Loucy (cell line): Measurements from ENCODE around the gene C20orf173.

Experiments used
- H2AFZ ChIP-seq: fragments of 200-600 bp; sonication (generic); 2 replicates; pipeline ENCODE4 v1.6.0; 2016; ENCODE audit warnings: antibody characterized with exemption, mild to moderate bottlenecking, low read length, moderate library complexity
- H3F3A ChIP-seq: fragments of 200-600 bp; 2 replicates; pipeline ENCODE4 v1.6.0; 2016; ENCODE audit warnings: antibody characterized with exemption, low read depth, mild to moderate bottlenecking
- H3K27me3 ChIP-seq: fragments of 200-600 bp; sonication (generic); 2 replicates; pipeline ENCODE4 v1.6.1; 2014; ENCODE audit warnings: low read length, mild to moderate bottlenecking; ENCODE audit not compliant: insufficient read depth, poor library complexity, severe bottlenecking
- H3K36me3 ChIP-seq: fragments of 200-600 bp; sonication (generic); 2 replicates; pipeline ENCODE4 v1.6.1; 2016; ENCODE audit warnings: low read length; ENCODE audit not compliant: insufficient read depth
- H3K4me1 ChIP-seq: fragments of 200-600 bp; sonication (generic); 2 replicates; pipeline ENCODE4 v1.5.1; 2014; ENCODE audit warnings: low read length, mild to moderate bottlenecking; ENCODE audit not compliant: insufficient read depth, poor library complexity, severe bottlenecking
- H3K4me2 ChIP-seq: fragments of 200-600 bp; sonication (generic); 2 replicates; pipeline ENCODE4 v1.6.0; 2014; ENCODE audit warnings: antibody characterized with exemption, low read length, low read depth, mild to moderate bottlenecking; ENCODE audit not compliant: poor library complexity, severe bottlenecking
- H3K4me3 ChIP-seq: fragments of 200-600 bp; sonication (generic); 2 replicates; pipeline ENCODE4 v1.5.1; 2014; ENCODE audit warnings: low read length, mild to moderate bottlenecking, mixed read lengths; ENCODE audit not compliant: poor library complexity, severe bottlenecking
- H3K79me2 ChIP-seq: fragments of 200-600 bp; sonication (generic); 2 replicates; pipeline ENCODE4 v1.6.1; 2014; ENCODE audit warnings: low read length; ENCODE audit not compliant: insufficient read depth
- H3K9ac ChIP-seq: fragments of 200-600 bp; sonication (generic); 2 replicates; pipeline ENCODE4 v1.6.0; 2014; ENCODE audit warnings: mild to moderate bottlenecking, low read depth, low read length, moderate library complexity; ENCODE audit not compliant: poor library complexity, severe bottlenecking
- H3K9me2 ChIP-seq: fragments of 200-600 bp; sonication (generic); replicated peaks from 2 replicates; pipeline ENCODE4 v1.6.1; 2016; ENCODE audit warnings: low read depth, low read length, mixed read lengths
- H3K9me3 ChIP-seq: fragments of 200-600 bp; sonication (generic); 2 replicates; pipeline ENCODE4 v1.6.1; 2014; ENCODE audit warnings: mild to moderate bottlenecking, antibody characterized with exemption, low read length, low read depth; ENCODE audit not compliant: insufficient read depth
- H4K20me1 ChIP-seq: fragments of 200-600 bp; sonication (generic); 2 replicates; pipeline ENCODE4 v1.6.0; 2014; ENCODE audit warnings: antibody characterized with exemption, low read length, mild to moderate bottlenecking; ENCODE audit not compliant: insufficient read depth, poor library complexity, severe bottlenecking
- CTCF ChIP-seq: fragments of 200-600 bp; sonication (generic); conservative IDR thresholded peaks from 2 replicates; pipeline ENCODE4 v1.5.1; 2014; ENCODE audit warnings: mild to moderate bottlenecking, antibody characterized with exemption, low read length
- EZH2phosphoT487 ChIP-seq: fragments of 200-600 bp; IDR thresholded peaks from 2 replicates; pipeline ENCODE4 v1.6.1; 2018; ENCODE audit warnings: antibody characterized with exemption, mild to moderate bottlenecking, moderate library complexity, borderline replicate concordance

C20orf173 gene

GRCh38 chr20:35561268-35561667 is 31.8 kb upstream of the C20orf173 start:
- H4K20me1 ChIP-seq, result no peaks in the 10 kb centered on the region
- TF ChIP-seq EZH2phosphoT487, result no peak
- TF ChIP-seq CTCF, result peak; percentile 41; the same call in 1 of the 2 replicates
- no peaks in the 10 kb centered on the region for H3K4me1 ChIP-seq
- peaks cover 5% of the 10 kb centered on the region; the same call in 1 of the 2 replicates for H3K36me3 ChIP-seq
- no peaks in the 10 kb centered on the region for H3K9me2 ChIP-seq
- H3K27me3 ChIP-seq, result no peaks in the 10 kb centered on the region
- H2AFZ ChIP-seq, result no peak overlapping the region
- H3K4me3 ChIP-seq, result no peak overlapping the region
- H3K79me2 ChIP-seq, result no peaks in the 10 kb centered on the region
- no peaks in the 10 kb centered on the region for H3F3A ChIP-seq
- H3K9ac ChIP-seq, result no peak overlapping the region
- H3K9me3 ChIP-seq, result no peaks in the 10 kb centered on the region
- no peak overlapping the region for H3K4me2 ChIP-seq

- H3K9me3 ChIP-seq, result no peaks in the 10 kb centered on the region
- no peaks in the 10 kb centered on the region for H3K27me3 ChIP-seq
- H4K20me1 ChIP-seq, result no peaks in the 10 kb centered on the region
- peaks cover 5% of the 10 kb centered on the region; the same call in 1 of the 2 replicates for H3K36me3 ChIP-seq
- H2AFZ ChIP-seq, result no peak overlapping the region
- H3K79me2 ChIP-seq, result no peaks in the 10 kb centered on the region
- H3K4me3 ChIP-seq, result no peak overlapping the region
- TF ChIP-seq CTCF, result no peak
- no peak for TF ChIP-seq EZH2phosphoT487
- H3K4me2 ChIP-seq, result no peak overlapping the region
- H3F3A ChIP-seq, result no peaks in the 10 kb centered on the region
- H3K9me2 ChIP-seq, result no peaks in the 10 kb centered on the region
- no peaks in the 10 kb centered on the region for H3K4me1 ChIP-seq
- H3K9ac ChIP-seq, result no peak overlapping the region
Observed at GRCh38 chr20:35560541-35560940, 31.1 kb upstream of the C20orf173 start.

GRCh38 chr20:35560105-35560511 is 30.7 kb upstream of the C20orf173 start:
- Histone ChIP-seq H3K9me2 (no peaks in the 10 kb centered on the region), H3K27me3 (no peaks in the 10 kb centered on the region), H3K9me3 (no peaks in the 10 kb centered on the region), H3K4me3 (no peak overlapping the region), H2AFZ (no peak overlapping the region), H3K9ac (no peak overlapping the region), H4K20me1 (no peaks in the 10 kb centered on the region), H3K4me2 (no peak overlapping the region), H3K79me2 (no peaks in the 10 kb centered on the region), H3K36me3 (peaks cover 5% of the 10 kb centered on the region; the same call in 1 of the 2 replicates), H3F3A (no peaks in the 10 kb centered on the region), H3K4me1 (no peaks in the 10 kb centered on the region)
- TF ChIP-seq EZH2phosphoT487 (no peak), CTCF (no peak)
